Progenitor cell of endocrine pancreas (in vitro differentiated cells): ENCODE data around the gene ZNF536. TPM values are rescaled to one million over a fixed set of nuclear protein-coding genes. Genes with fewer than 3 reads are reported as not detected.
"Not testable (repeated sequence)": the region's sequence is repeated elsewhere in the genome, so short reads cannot be mapped to it uniquely, and the experiment has no call there.

ENCODE experiments used
- DNase-seq: peaks from one replicate; pipeline ENCODE4 v3.0.0; 2021; ENCODE audit warnings: low spot score; ENCODE audit not compliant: unreplicated experiment
- H3K27ac Mint-ChIP-seq: 2 replicates; pipeline ENCODE4 v1.8.0; 2021; ENCODE audit warnings: mild to moderate bottlenecking, moderate library complexity, mixed read lengths
- H3K27me3 Mint-ChIP-seq: 2 replicates; pipeline ENCODE4 v1.8.0; 2021; ENCODE audit warnings: mixed read lengths
- H3K36me3 Mint-ChIP-seq: 2 replicates; pipeline ENCODE4 v1.8.0; 2022; ENCODE audit warnings: mixed read lengths; ENCODE audit not compliant: insufficient read depth
- H3K4me1 Mint-ChIP-seq: 2 replicates; pipeline ENCODE4 v1.8.0; 2021; ENCODE audit warnings: low read depth, mixed read lengths
- H3K4me3 Mint-ChIP-seq: 2 replicates; pipeline ENCODE4 v1.8.0; 2021; ENCODE audit warnings: low read depth, mild to moderate bottlenecking, moderate library complexity, mixed read lengths
- H3K9me3 Mint-ChIP-seq: 2 replicates; pipeline ENCODE4 v1.8.0; 2021; ENCODE audit warnings: low read depth, mixed read lengths
- CTCF ChIP-seq: fragments of 200-600 bp; sonication (generic); IDR thresholded peaks from one replicate; pipeline ENCODE4 v1.5.0; 2021; ENCODE audit warnings: antibody characterized with exemption, mild to moderate bottlenecking; ENCODE audit not compliant: unreplicated experiment
- total RNA-seq: library from RNA; stranded (reverse); gene quantifications from 2 replicates; pipeline ENCODE4 v1.2.1, GENCODE V29; 2021

ZNF536 gene
- total RNA-seq, 1 donor from 2014 or later, result 2.0 TPM

- Mint-ChIP-seq H3K36me3 (no peaks in the 10 kb centered on the region), H3K27ac (no peak overlapping the region), H3K4me1 (peaks cover 9% of the 10 kb centered on the region), H3K9me3 (no peaks in the 10 kb centered on the region), H3K27me3 (peaks cover 17% of the 10 kb centered on the region), H3K4me3 (no peak overlapping the region)
- DNase-seq, result no peak
- TF ChIP-seq CTCF, result no peak
These were observed 107.0 kb downstream of the ZNF536 start for GRCh38 chr19:30479231-30479630.

GRCh38 chr19:30480097-30480496, 107.9 kb downstream of the ZNF536 start:
- TF ChIP-seq CTCF, result no peak
- H3K4me1 Mint-ChIP-seq, result peaks cover 9% of the 10 kb centered on the region
- no peaks in the 10 kb centered on the region for H3K36me3 Mint-ChIP-seq
- no peak overlapping the region for H3K4me3 Mint-ChIP-seq
- no peak for DNase-seq
- H3K9me3 Mint-ChIP-seq, result no peaks in the 10 kb centered on the region
- H3K27me3 Mint-ChIP-seq, result peaks cover 18% of the 10 kb centered on the region
- H3K27ac Mint-ChIP-seq, result no peak overlapping the region

GRCh38 chr19:30481063-30481462, 108.9 kb downstream of the ZNF536 start:
- no peaks in the 10 kb centered on the region for H3K9me3 Mint-ChIP-seq
- TF ChIP-seq CTCF, result no peak
- no peaks in the 10 kb centered on the region for H3K36me3 Mint-ChIP-seq
- H3K27ac Mint-ChIP-seq, result no peak overlapping the region
- no peak overlapping the region for H3K4me3 Mint-ChIP-seq
- peaks cover 9% of the 10 kb centered on the region for H3K4me1 Mint-ChIP-seq
- DNase-seq, result no peak
- peaks cover 18% of the 10 kb centered on the region for H3K27me3 Mint-ChIP-seq

- no peak for TF ChIP-seq CTCF
- H3K4me1 Mint-ChIP-seq, result peaks cover 9% of the 10 kb centered on the region
- no peak for DNase-seq
- peaks cover 18% of the 10 kb centered on the region for H3K27me3 Mint-ChIP-seq
- H3K36me3 Mint-ChIP-seq, result no peaks in the 10 kb centered on the region
- H3K4me3 Mint-ChIP-seq, result no peak overlapping the region
- H3K9me3 Mint-ChIP-seq, result no peaks in the 10 kb centered on the region
- H3K27ac Mint-ChIP-seq, result no peak overlapping the region
These were observed 109.6 kb downstream of the ZNF536 start for GRCh38 chr19:30481823-30482222.

GRCh38 chr19:30482956-30483355, 110.8 kb downstream of the ZNF536 start:
- Mint-ChIP-seq H3K9me3 (no peaks in the 10 kb centered on the region), H3K27ac (no peak overlapping the region)

GRCh38 chr19:30486250-30486649, 114.1 kb downstream of the ZNF536 start:
- not testable (repeated sequence) for H3K4me1 Mint-ChIP-seq, H3K27ac Mint-ChIP-seq, H3K9me3 Mint-ChIP-seq, H3K4me3 Mint-ChIP-seq, DNase-seq, H3K36me3 Mint-ChIP-seq
- peaks cover 20% of the 10 kb centered on the region for H3K27me3 Mint-ChIP-seq

More at GRCh38 chr19:30482956-30483355, 110.8 kb downstream of the ZNF536 start:
- no peak overlapping the region for H3K4me3 Mint-ChIP-seq
- H3K36me3 Mint-ChIP-seq, result no peaks in the 10 kb centered on the region
- DNase-seq, result no peak
- TF ChIP-seq CTCF, result no peak
- peaks cover 9% of the 10 kb centered on the region for H3K4me1 Mint-ChIP-seq
- H3K27me3 Mint-ChIP-seq, result peaks cover 24% of the 10 kb centered on the region
